ENCODE results near the gene GBP3.
"Not testable (repeated sequence)": the region's sequence is repeated elsewhere in the genome, so short reads cannot be mapped to it uniquely, and the experiment has no call there.

GBP3 gene

GRCh38 chr1:89050649-89051033, 28.0 kb upstream of the GBP3 start:
- Histone ChIP-seq H3K4me3 (ENCODE audit: low read length) (no peak overlapping the region), H3K36me3 (ENCODE audit: insufficient read depth, low read length) (peaks cover 14% of the 10 kb centered on the region), H3K4me2 (ENCODE audit: low read length) (no peak overlapping the region), H3K9ac (ENCODE audit: low read depth, low read length) (no peak overlapping the region), H3K4me1 (ENCODE audit: control insufficient read depth, insufficient read depth, low read length) (no peaks in the 10 kb centered on the region), H3K9me3 (replicated peaks; ENCODE audit: low read length) (no peaks in the 10 kb centered on the region), H3K27me3 (ENCODE audit: control insufficient read depth, insufficient read depth, low read length) (no peaks in the 10 kb centered on the region)

- not testable (repeated sequence) for H3K27me3 ChIP-seq (ENCODE audit: control insufficient read depth, insufficient read depth, low read length); H3K9me3 ChIP-seq (replicated peaks; ENCODE audit: low read length); H3K4me3 ChIP-seq (ENCODE audit: low read length); H3K9ac ChIP-seq (ENCODE audit: low read depth, low read length); H3K4me2 ChIP-seq (ENCODE audit: low read length); H3K4me1 ChIP-seq (ENCODE audit: control insufficient read depth, insufficient read depth, low read length)
- peaks cover 14% of the 10 kb centered on the region for H3K36me3 ChIP-seq (ENCODE audit: insufficient read depth, low read length)
Observed at GRCh38 chr1:89049901-89050648, 27.4 kb upstream of the GBP3 start.

GRCh38 chr1:89049187-89049586, 26.5 kb upstream of the GBP3 start:
- not testable (repeated sequence) for H3K9ac ChIP-seq (ENCODE audit: low read depth, low read length); H3K4me2 ChIP-seq (ENCODE audit: low read length); H3K4me3 ChIP-seq (ENCODE audit: low read length); H3K4me1 ChIP-seq (ENCODE audit: control insufficient read depth, insufficient read depth, low read length); H3K27me3 ChIP-seq (ENCODE audit: control insufficient read depth, insufficient read depth, low read length); H3K9me3 ChIP-seq (replicated peaks; ENCODE audit: low read length)
- peaks cover 14% of the 10 kb centered on the region for H3K36me3 ChIP-seq (ENCODE audit: insufficient read depth, low read length)

- Histone ChIP-seq H3K9ac (ENCODE audit: low read depth, low read length) (no peak overlapping the region), H3K4me2 (ENCODE audit: low read length) (no peak overlapping the region), H3K9me3 (replicated peaks; ENCODE audit: low read length) (no peaks in the 10 kb centered on the region), H3K36me3 (ENCODE audit: insufficient read depth, low read length) (peaks cover 3% of the 10 kb centered on the region), H3K4me1 (ENCODE audit: control insufficient read depth, insufficient read depth, low read length) (no peaks in the 10 kb centered on the region), H3K4me3 (ENCODE audit: low read length) (no peak overlapping the region), H3K27me3 (ENCODE audit: control insufficient read depth, insufficient read depth, low read length) (no peaks in the 10 kb centered on the region)
Observed at GRCh38 chr1:89047734-89048133, 25.1 kb upstream of the GBP3 start.

GRCh38 chr1:89046318-89047183, 23.9 kb upstream of the GBP3 start:
- not testable (repeated sequence) for H3K4me3 ChIP-seq (ENCODE audit: low read length)

GRCh38 chr1:89044970-89045721, 22.5 kb upstream of the GBP3 start:
- peaks cover 9% of the 10 kb centered on the region for H3K4me1 ChIP-seq (ENCODE audit: control insufficient read depth, insufficient read depth, low read length)
- H3K9me3 ChIP-seq (replicated peaks; ENCODE audit: low read length): no peaks in the 10 kb centered on the region
- no peaks in the 10 kb centered on the region for H3K36me3 ChIP-seq (ENCODE audit: insufficient read depth, low read length)
- no peak overlapping the region for H3K9ac ChIP-seq (ENCODE audit: low read depth, low read length)
- no peak overlapping the region for H3K4me3 ChIP-seq (ENCODE audit: low read length)
- H3K27me3 ChIP-seq (ENCODE audit: control insufficient read depth, insufficient read depth, low read length): no peaks in the 10 kb centered on the region
- H3K4me2 ChIP-seq (ENCODE audit: low read length): no peak overlapping the region

More at GRCh38 chr1:89046318-89047183, 23.9 kb upstream of the GBP3 start:
- not testable (repeated sequence) for H3K36me3 ChIP-seq (ENCODE audit: insufficient read depth, low read length); H3K9me3 ChIP-seq (replicated peaks; ENCODE audit: low read length); H3K9ac ChIP-seq (ENCODE audit: low read depth, low read length); H3K4me2 ChIP-seq (ENCODE audit: low read length); H3K4me1 ChIP-seq (ENCODE audit: control insufficient read depth, insufficient read depth, low read length); H3K27me3 ChIP-seq (ENCODE audit: control insufficient read depth, insufficient read depth, low read length)

GRCh38 chr1:89043940-89044339, 21.3 kb upstream of the GBP3 start:
- Histone ChIP-seq H3K36me3 (ENCODE audit: insufficient read depth, low read length) (no peaks in the 10 kb centered on the region), H3K27me3 (ENCODE audit: control insufficient read depth, insufficient read depth, low read length) (no peaks in the 10 kb centered on the region), H3K4me1 (ENCODE audit: control insufficient read depth, insufficient read depth, low read length) (peaks cover 9% of the 10 kb centered on the region), H3K9me3 (replicated peaks; ENCODE audit: low read length) (no peaks in the 10 kb centered on the region), H3K4me2 (ENCODE audit: low read length) (no peak overlapping the region), H3K4me3 (ENCODE audit: low read length) (no peak overlapping the region), H3K9ac (ENCODE audit: low read depth, low read length) (no peak overlapping the region)

GRCh38 chr1:89042491-89042890, 19.8 kb upstream of the GBP3 start:
- no peak overlapping the region for H3K4me2 ChIP-seq (ENCODE audit: low read length)
- no peak overlapping the region for H3K9ac ChIP-seq (ENCODE audit: low read depth, low read length)
- no peak overlapping the region for H3K4me3 ChIP-seq (ENCODE audit: low read length)
- H3K36me3 ChIP-seq (ENCODE audit: insufficient read depth, low read length): no peaks in the 10 kb centered on the region
- H3K9me3 ChIP-seq (replicated peaks; ENCODE audit: low read length): no peaks in the 10 kb centered on the region
- no peaks in the 10 kb centered on the region for H3K27me3 ChIP-seq (ENCODE audit: control insufficient read depth, insufficient read depth, low read length)
- H3K4me1 ChIP-seq (ENCODE audit: control insufficient read depth, insufficient read depth, low read length): peaks cover 9% of the 10 kb centered on the region

GRCh38 chr1:89041721-89042120, 19.1 kb upstream of the GBP3 start:
- Histone ChIP-seq H3K9me3 (replicated peaks; ENCODE audit: low read length) (no peaks in the 10 kb centered on the region), H3K4me1 (ENCODE audit: control insufficient read depth, insufficient read depth, low read length) (peaks cover 9% of the 10 kb centered on the region), H3K4me3 (ENCODE audit: low read length) (no peak overlapping the region), H3K27me3 (ENCODE audit: control insufficient read depth, insufficient read depth, low read length) (no peaks in the 10 kb centered on the region), H3K4me2 (ENCODE audit: low read length) (no peak overlapping the region), H3K9ac (ENCODE audit: low read depth, low read length) (no peak overlapping the region), H3K36me3 (ENCODE audit: insufficient read depth, low read length) (no peaks in the 10 kb centered on the region)

- H3K27me3 ChIP-seq (ENCODE audit: control insufficient read depth, insufficient read depth, low read length): no peaks in the 10 kb centered on the region
- no peak overlapping the region for H3K9ac ChIP-seq (ENCODE audit: low read depth, low read length)
- H3K4me2 ChIP-seq (ENCODE audit: low read length): peak overlapping the region; percentile 19
- no peak overlapping the region for H3K4me3 ChIP-seq (ENCODE audit: low read length)
- H3K4me1 ChIP-seq (ENCODE audit: control insufficient read depth, insufficient read depth, low read length): peaks cover 9% of the 10 kb centered on the region
- no peaks in the 10 kb centered on the region for H3K36me3 ChIP-seq (ENCODE audit: insufficient read depth, low read length)
- H3K9me3 ChIP-seq (replicated peaks; ENCODE audit: low read length): no peaks in the 10 kb centered on the region
Observed at GRCh38 chr1:89041119-89041641, 18.5 kb upstream of the GBP3 start.

- Histone ChIP-seq H3K27me3 (ENCODE audit: control insufficient read depth, insufficient read depth, low read length) (no peaks in the 10 kb centered on the region), H3K36me3 (ENCODE audit: insufficient read depth, low read length) (no peaks in the 10 kb centered on the region), H3K9me3 (replicated peaks; ENCODE audit: low read length) (no peaks in the 10 kb centered on the region)
Observed at GRCh38 chr1:89040315-89040626, 17.6 kb upstream of the GBP3 start.

More at GRCh38 chr1:89040315-89040626, 17.6 kb upstream of the GBP3 start:
- Histone ChIP-seq H3K4me3 (ENCODE audit: low read length) (no peak overlapping the region), H3K4me1 (ENCODE audit: control insufficient read depth, insufficient read depth, low read length) (peaks cover 9% of the 10 kb centered on the region), H3K9ac (ENCODE audit: low read depth, low read length) (no peak overlapping the region), H3K4me2 (ENCODE audit: low read length) (no peak overlapping the region)

Measured in skeletal muscle satellite cell (primary cell).